GM12872 (cell line): ENCODE measurements around the gene NAA40.

Experiments
- TF ChIP-seq, protein P1 (sequence below): IDR thresholded peaks from 3 replicates; pipeline ENCODE4 v1.5.1; 2011; ENCODE audit warnings: low read depth, mild to moderate bottlenecking, low read length, moderate library complexity; ENCODE audit not compliant: insufficient read depth

The NAA40 gene

DNA sequence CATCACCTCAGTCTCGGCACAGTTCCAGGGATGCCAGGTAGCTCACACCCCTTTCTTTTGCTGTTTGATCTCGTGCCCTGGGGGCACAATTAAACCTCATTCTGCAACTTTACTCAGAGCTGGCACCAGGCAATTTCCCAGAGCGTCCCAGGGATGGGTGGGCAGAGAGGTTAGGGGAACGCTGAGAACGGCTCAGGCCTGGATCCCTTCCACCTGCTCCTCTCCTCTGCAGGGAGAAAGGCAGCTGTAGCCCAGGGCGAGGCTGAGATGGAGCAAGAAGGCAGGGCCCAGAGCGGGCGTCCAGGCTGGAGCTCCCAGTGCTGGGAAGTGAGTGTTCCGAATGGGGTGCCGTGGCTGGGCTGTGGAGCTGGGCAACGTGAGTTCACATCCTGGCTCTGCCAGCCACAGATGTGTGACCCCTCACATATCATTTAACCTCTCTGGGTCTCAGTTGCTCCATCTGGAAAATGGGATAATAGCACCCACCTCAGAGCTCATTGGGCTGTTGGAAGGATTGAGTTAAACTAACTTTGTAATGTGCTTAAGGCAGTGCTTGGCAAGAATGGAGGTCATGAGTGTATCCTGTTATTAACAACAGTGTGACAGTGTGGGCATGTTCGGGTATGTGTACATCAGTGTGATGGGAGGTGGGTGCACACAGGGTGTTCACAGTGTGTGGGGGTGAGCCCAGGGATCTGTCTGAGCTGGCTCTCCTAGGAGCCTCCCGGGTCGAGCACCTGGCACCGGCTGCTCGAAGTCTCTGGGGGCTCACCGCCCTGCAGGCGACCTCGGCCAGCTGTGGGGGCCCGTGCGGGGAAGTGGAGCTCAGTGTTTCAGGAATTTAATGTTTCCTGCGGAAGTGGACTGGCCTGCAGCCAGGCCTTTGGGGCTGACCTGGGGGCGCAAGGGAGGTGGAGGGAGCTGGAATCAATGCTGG, 63.0 kb downstream of the NAA40 start:
- TF ChIP-seq, protein P1, sequence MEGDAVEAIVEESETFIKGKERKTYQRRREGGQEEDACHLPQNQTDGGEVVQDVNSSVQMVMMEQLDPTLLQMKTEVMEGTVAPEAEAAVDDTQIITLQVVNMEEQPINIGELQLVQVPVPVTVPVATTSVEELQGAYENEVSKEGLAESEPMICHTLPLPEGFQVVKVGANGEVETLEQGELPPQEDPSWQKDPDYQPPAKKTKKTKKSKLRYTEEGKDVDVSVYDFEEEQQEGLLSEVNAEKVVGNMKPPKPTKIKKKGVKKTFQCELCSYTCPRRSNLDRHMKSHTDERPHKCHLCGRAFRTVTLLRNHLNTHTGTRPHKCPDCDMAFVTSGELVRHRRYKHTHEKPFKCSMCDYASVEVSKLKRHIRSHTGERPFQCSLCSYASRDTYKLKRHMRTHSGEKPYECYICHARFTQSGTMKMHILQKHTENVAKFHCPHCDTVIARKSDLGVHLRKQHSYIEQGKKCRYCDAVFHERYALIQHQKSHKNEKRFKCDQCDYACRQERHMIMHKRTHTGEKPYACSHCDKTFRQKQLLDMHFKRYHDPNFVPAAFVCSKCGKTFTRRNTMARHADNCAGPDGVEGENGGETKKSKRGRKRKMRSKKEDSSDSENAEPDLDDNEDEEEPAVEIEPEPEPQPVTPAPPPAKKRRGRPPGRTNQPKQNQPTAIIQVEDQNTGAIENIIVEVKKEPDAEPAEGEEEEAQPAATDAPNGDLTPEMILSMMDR = no peak

DNA sequence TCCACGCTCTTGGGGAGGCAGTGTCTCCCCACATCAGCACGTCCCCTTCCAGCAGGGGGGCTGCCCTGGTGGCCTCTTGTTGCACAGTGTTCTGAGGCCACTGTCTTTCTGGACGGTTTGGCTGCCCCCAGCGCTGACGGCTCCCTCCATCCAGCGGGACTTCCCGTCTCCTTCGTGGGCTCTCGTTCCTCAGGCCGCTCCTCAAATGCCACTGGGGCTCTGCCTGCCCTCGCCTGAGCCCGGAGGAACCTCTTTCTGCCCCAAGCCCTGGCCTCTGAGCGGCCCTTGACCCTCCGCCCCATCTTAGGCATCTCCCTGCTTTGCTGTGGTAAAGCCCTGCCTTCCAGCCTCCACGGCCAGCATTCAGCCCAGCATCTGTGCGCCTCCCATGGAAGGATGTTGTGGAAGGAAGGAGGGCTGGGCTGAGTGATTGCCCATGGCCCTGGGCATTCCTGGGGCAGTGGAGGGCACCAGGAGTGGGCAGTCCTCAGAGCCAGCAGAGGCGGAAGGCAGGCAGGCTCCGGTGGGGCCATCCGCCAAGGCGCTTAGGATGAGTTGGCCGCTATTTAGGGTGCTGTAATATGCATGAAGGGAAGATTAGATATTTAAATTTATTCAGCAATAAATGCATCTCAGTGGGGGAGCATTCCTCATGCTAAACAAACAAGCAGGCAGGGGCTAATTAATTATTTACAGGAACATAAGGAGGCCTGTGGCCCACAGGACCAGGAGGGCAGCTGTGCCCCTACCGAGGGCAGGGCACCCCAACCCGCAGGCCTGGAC, 65.2 kb downstream of the NAA40 start:
- TF ChIP-seq, protein P1 = no peak

DNA sequence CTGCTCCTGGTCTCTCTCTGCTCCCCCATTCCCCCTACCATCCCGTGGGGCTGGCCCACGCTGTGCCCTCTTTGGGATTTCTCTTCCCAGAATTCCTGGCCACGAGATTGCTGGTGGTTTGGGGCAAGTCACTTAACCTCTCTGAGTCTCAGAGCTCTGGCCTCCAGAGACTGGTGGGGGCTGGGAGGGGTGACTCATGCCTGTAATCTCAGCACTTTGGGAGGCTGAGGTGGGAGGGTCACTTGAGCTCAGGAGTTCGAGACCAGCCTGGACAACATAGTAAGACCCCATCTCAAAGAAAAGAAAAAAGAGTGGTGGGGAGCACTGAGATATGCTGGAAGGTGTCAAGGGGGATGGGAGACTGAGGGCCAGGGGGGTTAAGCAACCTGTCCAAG, 65.8 kb downstream of the NAA40 start:
- TF ChIP-seq, protein P1 = no peak

DNA sequence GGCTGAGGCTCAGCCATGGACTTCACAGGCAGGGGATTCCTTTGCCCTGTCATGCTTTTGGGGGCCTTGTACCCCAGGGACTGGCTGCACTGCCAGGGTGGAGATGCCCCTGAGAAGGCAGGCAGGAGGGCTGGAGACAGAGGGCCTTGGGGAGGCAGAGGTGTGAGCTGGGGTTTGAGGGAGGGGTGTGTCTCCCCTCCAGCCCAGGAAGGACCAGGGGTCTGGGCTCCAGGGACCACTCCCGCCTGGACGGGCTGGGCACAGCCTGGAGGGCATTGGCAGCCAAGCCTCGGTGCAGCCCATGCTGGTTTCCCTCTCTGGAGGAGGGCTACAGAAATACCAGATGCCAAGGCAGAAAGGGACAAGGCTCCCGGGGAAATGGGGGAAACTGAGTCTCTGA, 66.9 kb downstream of the NAA40 start:
- TF ChIP-seq, protein P1 = no peak

DNA sequence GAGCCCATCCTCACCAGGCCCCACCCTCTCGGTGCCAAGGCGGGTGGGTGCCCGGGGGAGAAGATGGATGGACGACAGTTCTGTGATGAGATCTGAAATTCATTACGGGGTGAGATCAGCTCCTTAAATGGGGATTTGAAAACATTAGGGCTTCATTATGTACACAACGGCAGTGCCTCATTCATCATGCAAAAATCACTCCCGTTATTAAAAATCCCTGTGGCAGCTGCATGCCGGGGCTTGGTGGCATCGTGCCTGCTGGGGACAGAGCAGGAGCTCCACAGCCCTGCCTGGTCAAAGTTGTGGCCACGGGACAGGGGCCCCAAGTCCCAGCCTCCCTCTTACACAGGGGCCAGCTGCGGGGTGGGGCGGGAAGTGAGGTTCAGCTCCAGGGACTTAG, 67.6 kb downstream of the NAA40 start:
- TF ChIP-seq, protein P1 = no peak
